ENCODE results near the gene MAP4K3.

DNA sequence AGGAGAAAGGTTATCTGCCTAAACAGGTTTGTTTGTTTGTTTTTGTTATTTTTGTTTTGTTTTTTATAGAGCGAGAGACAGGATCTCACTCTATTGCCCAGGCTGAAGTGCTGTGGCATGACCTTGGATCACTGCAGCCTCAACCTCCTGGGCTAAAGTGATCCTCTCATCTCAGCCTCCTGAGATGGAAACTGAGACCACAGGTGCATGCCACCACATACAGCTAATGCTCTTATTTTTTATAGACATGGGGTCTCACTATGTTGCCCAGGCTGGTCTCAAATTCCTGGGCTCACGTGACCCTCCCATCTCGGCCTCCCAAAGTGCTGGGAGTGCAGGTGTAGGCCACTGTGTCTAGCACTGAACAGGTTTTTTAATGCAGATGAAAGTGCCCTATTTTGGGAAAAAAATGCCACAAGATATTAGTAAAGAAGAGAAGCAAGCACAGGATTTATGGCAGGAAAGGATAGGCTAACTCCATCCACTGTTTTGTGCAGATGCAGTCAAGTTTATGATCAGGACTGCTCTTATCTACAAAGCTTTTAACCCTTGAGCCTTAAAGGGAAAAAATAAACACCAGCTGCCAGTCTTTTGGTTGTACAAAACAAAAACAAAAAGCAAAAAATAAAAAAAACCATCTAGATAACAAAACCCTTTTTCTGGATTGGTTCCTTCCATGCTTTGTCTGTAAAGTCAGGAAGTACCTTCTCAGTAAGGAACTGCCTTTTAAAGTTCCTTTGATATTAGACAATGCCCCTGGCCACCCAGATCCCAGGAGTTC is 29.4 kb downstream of the MAP4K3 start:
- TF ChIP-seq POLR2A (IDR thresholded peaks at IDR 0.05; ENCODE audit: low read length) (no peak), GATA1 (IDR thresholded peaks at IDR 0.05; ENCODE audit: low read depth, low read length) (no peak)

All from erythroblast (primary cell).